ENCODE measurements around the gene MED16. TPM values are rescaled to one million over a fixed set of nuclear protein-coding genes. Genes with fewer than 3 reads are reported as not detected.

Gene MED16
- total and polyA plus RNA-seq, 2 of the 4 experiments (the other 2 are of a cell fraction): 8.1 to 40.2 TPM

DNA sequence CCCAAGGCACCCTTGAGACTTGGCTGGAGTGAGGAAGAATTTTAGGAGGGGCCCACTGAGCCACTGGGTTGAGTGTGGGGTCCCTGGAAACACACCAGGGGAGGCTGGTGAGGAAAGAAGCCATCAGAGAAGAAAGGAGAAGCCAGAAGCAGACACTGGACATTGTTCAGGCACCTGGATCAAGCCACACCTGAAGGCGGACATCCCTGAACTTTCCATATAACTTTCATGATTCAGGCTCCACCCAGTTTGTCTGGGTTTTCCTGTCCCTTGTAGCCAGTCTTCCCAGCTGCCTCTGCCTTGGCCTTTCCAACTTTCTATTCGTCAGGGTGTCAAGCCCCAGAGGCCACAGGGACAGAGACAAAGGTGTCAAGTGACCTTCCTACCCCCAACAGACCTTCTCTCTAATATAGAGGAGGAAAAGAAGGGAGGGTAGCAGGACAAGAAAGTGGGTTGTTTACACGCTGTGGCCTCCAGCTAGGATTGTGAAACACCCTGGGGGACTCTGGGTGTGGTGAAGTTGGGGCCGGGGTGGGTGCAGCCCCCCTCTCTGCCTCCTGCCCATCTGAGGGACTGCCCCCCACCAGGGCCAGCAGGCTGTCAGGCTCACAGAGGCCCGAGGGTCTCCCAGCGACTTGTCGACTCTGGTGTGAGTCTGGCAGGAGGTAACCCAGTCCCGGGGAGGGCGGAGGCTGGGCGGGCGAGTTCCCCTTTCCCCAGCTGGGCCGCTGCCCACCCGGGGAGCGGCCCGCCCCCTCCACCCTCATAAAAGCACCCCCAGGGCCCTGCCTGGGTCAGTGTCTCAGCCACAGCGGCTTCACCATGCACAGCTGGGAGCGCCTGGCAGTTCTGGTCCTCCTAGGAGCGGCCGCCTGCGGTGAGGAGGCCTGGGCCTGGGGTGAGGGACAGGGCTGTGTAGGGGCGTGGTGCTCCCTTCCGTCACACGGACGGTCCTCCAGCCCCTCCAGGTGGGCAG is 33.8 kb downstream of the MED16 start, which contains the start of gene CFD:
TSS of gene CFD (plus strand) at position 797 of the 976 bp plus-strand sequence. CDS start at position 823, 26 bp downstream.
- dilution Hi-C loops (cut with HindIII; ENCODE audit: low sequenced_read_pairs, unreplicated experiment) (no loop called here), in situ Hi-C loops (cut with MboI; ENCODE audit: low sequenced_read_pairs) (loop anchor here (5.0 kb wide), 1 partner anchor 138 kb away; no protein-coding TSS in a partner anchor), intact Hi-C loops (cut with micrococcal nuclease) (loop anchor here (5.0 kb wide), 1 partner anchor 87 kb away; no protein-coding TSS in a partner anchor)
- 60% methylated on average over 1 of the region's 24 CpGs; no CpG with 5 or more reads in 1 of the 2 experiments for WGBS, 2 experiments (ENCODE audit: extremely low coverage in 2 of 2, insufficient read length in 1 of 2)
- ATAC-seq (ENCODE audit: low read depth) (no peak), DNase-seq (no peak)
- peaks cover 3% of the 10 kb centered on the region; the same call in 1 of the 2 replicates for H3K4me1 ChIP-seq (ENCODE audit: control insufficient read depth, insufficient read depth, low read length)
- no peak within 1 kb of the TSS for H2BK20ac ChIP-seq (ENCODE audit: low read depth, low read length)
- no peak within 1 kb of the TSS for H3K4ac ChIP-seq (ENCODE audit: low read depth, low read length)
- no peaks in the 10 kb centered on the region for H3K36me3 ChIP-seq (ENCODE audit: control insufficient read depth, insufficient read depth, low read length)
- H4K8ac ChIP-seq (ENCODE audit: low read depth in 2 of 2, low read length in 2 of 2): no peak within 1 kb of the TSS
- H3K9me3 ChIP-seq (ENCODE audit: control insufficient read depth, insufficient read depth, low read length): no peaks in the 10 kb centered on the region
- ChIA-PET CTCF (no interaction called here), POLR2A (ENCODE audit: unreplicated experiment) (no interaction called here)
- H2BK5ac ChIP-seq (ENCODE audit: low read depth, low read length, poor library complexity, severe bottlenecking): no peak within 1 kb of the TSS
- no peak within 1 kb of the TSS for H2AK5ac ChIP-seq (ENCODE audit: low read depth, low read length)
- no peak within 1 kb of the TSS; the same call in 1 of the 2 replicates for H3K18ac ChIP-seq (ENCODE audit: low read depth, low read length)
- no peak within 1 kb of the TSS for H3K14ac ChIP-seq (replicated peaks; ENCODE audit: low read depth, low read length)
- no TSS peak for BruUV-seq (replicated peaks)
- no peak within 1 kb of the TSS for H4K91ac ChIP-seq (ENCODE audit: insufficient read depth, low read depth, low read length)
- H3K4me2 ChIP-seq (ENCODE audit: low read depth, low read length): no peak within 1 kb of the TSS
- no peak within 1 kb of the TSS for H2BK15ac ChIP-seq (ENCODE audit: low read depth, low read length)
- no peaks in the 10 kb centered on the region for H3K79me1 ChIP-seq (ENCODE audit: low read depth in 1 of 2, low read length in 2 of 2)
- peak; percentile 23; the same call in 1 of the 2 replicates for TF ChIP-seq CEBPB (IDR thresholded peaks at IDR 0.05; ENCODE audit: low read depth, low read length)
- TF ChIP-seq POLR2A (IDR thresholded peaks at IDR 0.05; ENCODE audit: low read depth, low read length): no peak
- no peaks in the 10 kb centered on the region for H3K27me3 ChIP-seq (ENCODE audit: control insufficient read depth, insufficient read depth, low read length)
- no peak within 1 kb of the TSS for H4K5ac ChIP-seq (ENCODE audit: low read depth, low read length)
- no peaks in the 10 kb centered on the region for H3K9me1 ChIP-seq (ENCODE audit: insufficient read depth, low read length)
- no peak within 1 kb of the TSS for H3K56ac ChIP-seq (ENCODE audit: extremely low read depth, insufficient read depth, low read length)
- H2AK9ac ChIP-seq (replicated peaks; ENCODE audit: low read depth, low read length, poor library complexity): peak within 1 kb of the TSS; percentile 78
- H3K4me3 ChIP-seq (ENCODE audit: insufficient read depth, low read depth, low read length): peak within 1 kb of the TSS; percentile 59
- peak within 1 kb of the TSS; percentile 89 for H2AFZ ChIP-seq (replicated peaks; ENCODE audit: low read length, poor library complexity)
- H3K27ac ChIP-seq (ENCODE audit: insufficient read depth, low read length): no peak within 1 kb of the TSS
- no peak within 1 kb of the TSS for H3K9ac ChIP-seq (ENCODE audit: low read depth, low read length)
- no peaks in the 10 kb centered on the region; the same call in 1 of the 2 replicates for H4K20me1 ChIP-seq (ENCODE audit: insufficient read depth, low read length)
- peak within 1 kb of the TSS; percentile 59; the same call in 1 of the 2 replicates for H3K23ac ChIP-seq (ENCODE audit: low read depth, low read length)
- H2BK120ac ChIP-seq (ENCODE audit: low read depth, low read length): no peak within 1 kb of the TSS

Measured in IMR-90 (cell line).